PC-3 (cell line): ENCODE measurements around the gene SMYD3.

Source experiments
- CTCF ChIP-seq: fragments of 300-600 bp; sonication (generic); conservative IDR thresholded peaks from 2 replicates; pipeline ENCODE4 v1.5.1; 2017; ENCODE audit warnings: antibody characterized with exemption, low read depth, mild to moderate bottlenecking, low read length
- EZH2phosphoT487 ChIP-seq: fragments of 300-600 bp; sonication (generic); IDR thresholded peaks from 2 replicates; pipeline ENCODE4 v1.6.1; 2018; ENCODE audit warnings: mild to moderate bottlenecking, antibody characterized with exemption, low read length, borderline replicate concordance

- TF ChIP-seq CTCF (no peak), EZH2phosphoT487 (no peak)
These were observed 78.4 kb downstream of the SMYD3 start for GRCh38 chr1:246428542-246429308.
